ENCODE data around the gene LRRC8E.
A peak's percentile ranks its signal among the peaks of the same experiment; 100 is the strongest.
"Not testable (repeated sequence)": the region's sequence is repeated elsewhere in the genome, so short reads cannot be mapped to it uniquely, and the experiment has no call there.

Gene LRRC8E

DNA sequence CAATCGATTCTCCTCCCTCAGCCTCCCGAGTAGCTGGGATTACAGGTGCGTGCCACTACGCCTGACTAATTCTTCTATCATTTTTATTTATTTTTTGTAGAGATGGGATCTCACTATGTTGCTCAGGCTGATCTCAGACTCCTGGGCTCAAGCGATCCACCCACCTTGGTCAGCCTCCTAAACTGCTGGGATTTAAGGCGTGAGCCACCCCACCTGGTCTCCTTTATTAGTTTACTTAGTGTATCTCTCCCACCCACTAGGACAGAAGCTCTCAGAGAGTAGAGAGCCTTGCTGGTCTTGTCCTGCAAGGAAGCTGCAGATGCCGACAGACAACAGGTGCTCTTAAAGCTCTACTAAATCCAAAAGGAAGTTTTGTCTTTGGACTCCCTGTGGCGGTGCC is 2.5 kb upstream of the LRRC8E start:
- Mint-ChIP-seq H3K27ac (no peak overlapping the region), H3K4me1 (no peaks in the 10 kb centered on the region), H3K4me3 (peak overlapping the region in 1 of 3 experiments; percentile 6), H3K36me3 (ENCODE audit: low read depth) (no peaks in the 10 kb centered on the region), H3K27me3 (ENCODE audit: low read depth) (peaks cover 22% of the 10 kb centered on the region), H3K9me3 (no peaks in the 10 kb centered on the region)
- TF ChIP-seq, protein P1, sequence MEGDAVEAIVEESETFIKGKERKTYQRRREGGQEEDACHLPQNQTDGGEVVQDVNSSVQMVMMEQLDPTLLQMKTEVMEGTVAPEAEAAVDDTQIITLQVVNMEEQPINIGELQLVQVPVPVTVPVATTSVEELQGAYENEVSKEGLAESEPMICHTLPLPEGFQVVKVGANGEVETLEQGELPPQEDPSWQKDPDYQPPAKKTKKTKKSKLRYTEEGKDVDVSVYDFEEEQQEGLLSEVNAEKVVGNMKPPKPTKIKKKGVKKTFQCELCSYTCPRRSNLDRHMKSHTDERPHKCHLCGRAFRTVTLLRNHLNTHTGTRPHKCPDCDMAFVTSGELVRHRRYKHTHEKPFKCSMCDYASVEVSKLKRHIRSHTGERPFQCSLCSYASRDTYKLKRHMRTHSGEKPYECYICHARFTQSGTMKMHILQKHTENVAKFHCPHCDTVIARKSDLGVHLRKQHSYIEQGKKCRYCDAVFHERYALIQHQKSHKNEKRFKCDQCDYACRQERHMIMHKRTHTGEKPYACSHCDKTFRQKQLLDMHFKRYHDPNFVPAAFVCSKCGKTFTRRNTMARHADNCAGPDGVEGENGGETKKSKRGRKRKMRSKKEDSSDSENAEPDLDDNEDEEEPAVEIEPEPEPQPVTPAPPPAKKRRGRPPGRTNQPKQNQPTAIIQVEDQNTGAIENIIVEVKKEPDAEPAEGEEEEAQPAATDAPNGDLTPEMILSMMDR (IDR thresholded peaks at IDR 0.05; ENCODE audit: unreplicated experiment in 3 of 3) = no peak

DNA sequence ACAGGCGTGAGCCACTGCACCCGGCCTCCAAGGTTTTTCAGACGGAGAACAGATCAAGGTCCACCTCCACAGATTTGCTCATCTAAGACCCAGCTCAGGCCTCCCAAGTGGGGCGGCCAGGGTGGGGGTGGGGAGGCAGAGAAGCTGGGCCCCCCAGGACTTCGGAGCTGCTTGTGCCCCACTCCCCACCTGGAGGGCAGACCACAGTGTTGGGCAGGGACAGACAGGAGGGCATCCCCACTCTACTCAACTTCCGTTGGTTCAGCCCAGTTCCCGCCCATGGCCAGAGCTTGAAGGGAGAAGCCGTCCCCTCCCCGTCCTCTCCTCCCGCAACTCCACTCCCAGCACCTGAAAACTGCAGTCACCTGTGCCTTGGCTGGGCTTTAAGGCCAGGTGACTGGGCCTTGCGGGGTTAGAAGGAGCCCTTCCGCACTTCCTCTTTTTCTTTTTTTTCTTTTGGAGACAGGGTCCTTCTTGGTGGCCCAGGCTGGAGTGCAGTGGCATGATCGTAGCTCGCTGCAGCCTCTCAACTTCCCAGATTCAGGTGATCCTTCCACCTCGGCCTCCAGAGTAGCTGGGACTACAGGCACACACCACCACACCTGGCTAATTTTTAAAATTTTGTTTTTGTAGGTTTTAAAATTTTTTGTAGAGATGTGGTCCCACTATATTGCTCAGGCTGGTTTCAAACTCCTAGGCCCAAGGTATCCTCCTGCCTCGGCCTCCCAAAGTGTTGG is 734 bp upstream of the LRRC8E start:
- Mint-ChIP-seq H3K4me1 (no peaks in the 10 kb centered on the region), H3K27ac (no peak overlapping the region), H3K9me3 (no peaks in the 10 kb centered on the region), H3K27me3 (ENCODE audit: low read depth) (peaks cover 29% of the 10 kb centered on the region), H3K4me3 (peak overlapping the region in 1 of 3 experiments; percentile 27), H3K36me3 (ENCODE audit: low read depth) (no peaks in the 10 kb centered on the region)
- TF ChIP-seq, protein P1 (IDR thresholded peaks at IDR 0.05; ENCODE audit: unreplicated experiment in 3 of 3) = no peak

DNA sequence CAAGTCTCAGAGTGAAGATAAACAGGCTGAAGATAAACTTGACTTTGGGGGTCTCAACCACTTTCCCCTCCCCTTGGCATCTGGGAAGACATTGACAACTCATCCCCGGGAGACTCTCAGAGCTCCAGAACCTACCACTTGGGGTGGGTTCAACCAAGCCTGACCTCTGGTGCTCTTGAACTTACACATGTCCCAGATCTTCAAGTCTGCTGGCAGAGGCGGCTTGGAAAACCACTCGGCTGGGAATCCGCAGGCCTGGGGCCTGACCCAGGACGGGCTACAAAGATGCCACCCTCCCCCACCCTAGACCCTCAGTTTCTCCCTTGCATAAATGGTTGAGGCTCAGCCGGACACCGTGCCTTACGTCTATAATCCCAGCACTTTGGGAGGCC is 512 bp downstream of the LRRC8E start:
- no peaks in the 10 kb centered on the region for H3K4me1 Mint-ChIP-seq
- TF ChIP-seq, protein P1 (IDR thresholded peaks at IDR 0.05; ENCODE audit: unreplicated experiment in 3 of 3) = no peak
- no peak overlapping the region for H3K27ac Mint-ChIP-seq
- H3K4me3 Mint-ChIP-seq = peak overlapping the region in 2 of 3 experiments; percentile 32 to 40
- H3K27me3 Mint-ChIP-seq (ENCODE audit: low read depth) = peaks cover 32% of the 10 kb centered on the region
- no peaks in the 10 kb centered on the region for H3K36me3 Mint-ChIP-seq (ENCODE audit: low read depth)
- no peaks in the 10 kb centered on the region for H3K9me3 Mint-ChIP-seq

DNA sequence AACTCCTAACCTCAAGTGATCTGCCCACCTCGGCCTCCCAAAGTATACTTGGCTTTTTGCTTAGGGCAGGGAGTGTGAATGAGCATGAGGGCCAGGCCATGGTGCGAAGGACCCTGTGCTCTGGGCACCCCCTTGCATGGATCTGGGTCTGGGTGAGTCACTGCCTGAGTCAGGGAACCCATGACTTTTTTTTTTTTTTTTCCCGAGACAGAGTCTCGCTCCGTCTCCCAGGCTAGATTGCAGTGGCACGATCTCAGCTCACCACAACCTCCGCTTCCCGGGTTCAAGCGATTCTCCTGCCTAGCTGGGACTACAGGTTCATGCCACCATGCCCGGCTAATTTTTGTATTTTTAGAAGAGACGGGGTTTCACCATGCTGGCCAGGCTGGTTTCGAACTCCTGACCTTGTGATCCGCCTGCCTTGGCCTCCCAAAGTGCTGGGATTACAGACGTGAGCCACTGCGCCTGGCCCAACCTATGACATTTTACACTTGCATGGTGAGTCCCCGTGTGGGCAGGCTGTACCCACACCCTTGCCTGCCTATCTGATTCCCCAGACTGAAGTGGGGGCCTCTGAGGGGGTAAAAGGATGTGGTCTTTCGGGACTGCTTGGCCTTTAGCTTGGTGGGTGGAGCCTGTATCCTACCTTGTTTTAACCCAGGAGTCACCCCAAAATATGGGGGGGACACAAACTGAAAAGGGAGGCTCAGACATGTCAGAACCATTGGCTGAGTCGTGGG is 5.2 kb downstream of the LRRC8E start:
- not testable (repeated sequence) for H3K27ac Mint-ChIP-seq; H3K4me1 Mint-ChIP-seq; H3K36me3 Mint-ChIP-seq (ENCODE audit: low read depth); H3K4me3 Mint-ChIP-seq; H3K9me3 Mint-ChIP-seq
- H3K27me3 Mint-ChIP-seq (ENCODE audit: low read depth) = peaks cover 25% of the 10 kb centered on the region

DNA sequence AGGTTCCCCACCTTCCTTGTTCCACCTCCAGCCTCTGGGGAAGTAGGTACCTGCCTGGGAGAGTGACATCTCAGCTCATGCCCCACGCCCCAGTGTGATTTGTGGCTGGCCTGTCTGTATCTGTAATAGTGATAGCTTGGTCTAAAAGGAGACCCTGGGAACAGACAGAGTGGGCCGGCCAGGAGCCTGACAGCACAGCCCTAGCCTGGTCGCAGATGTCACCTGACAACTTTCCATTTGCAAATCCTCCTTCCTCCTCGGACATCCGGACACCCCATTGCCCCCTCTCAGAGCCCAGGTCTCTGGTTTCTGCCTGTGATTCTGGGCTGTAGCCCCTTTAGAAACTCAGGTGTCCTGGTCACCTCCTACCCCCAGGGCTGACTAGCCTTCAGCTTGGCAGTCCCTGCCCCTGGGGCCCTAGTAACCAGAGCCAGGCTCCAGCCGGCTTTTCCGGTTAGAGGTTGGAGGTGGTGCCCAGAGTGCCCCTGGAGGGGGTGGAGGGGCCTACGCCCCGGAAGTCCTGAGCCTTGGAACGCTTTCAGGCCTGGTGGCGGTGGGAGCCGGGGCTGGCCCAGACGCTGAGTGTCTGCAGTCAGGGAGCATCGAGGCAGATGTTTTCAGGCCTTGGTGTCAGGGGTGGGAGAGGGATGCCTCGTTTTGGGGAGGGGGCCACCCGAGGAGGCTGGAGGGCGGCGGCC is 6.5 kb downstream of the LRRC8E start:
- Mint-ChIP-seq H3K27me3 (ENCODE audit: low read depth) (peaks cover 20% of the 10 kb centered on the region), H3K4me3 (no peak overlapping the region), H3K27ac (no peak overlapping the region), H3K36me3 (ENCODE audit: low read depth) (no peaks in the 10 kb centered on the region), H3K4me1 (no peaks in the 10 kb centered on the region), H3K9me3 (no peaks in the 10 kb centered on the region)
- TF ChIP-seq, protein P1 (IDR thresholded peaks at IDR 0.05; ENCODE audit: unreplicated experiment in 3 of 3) = no peak

DNA sequence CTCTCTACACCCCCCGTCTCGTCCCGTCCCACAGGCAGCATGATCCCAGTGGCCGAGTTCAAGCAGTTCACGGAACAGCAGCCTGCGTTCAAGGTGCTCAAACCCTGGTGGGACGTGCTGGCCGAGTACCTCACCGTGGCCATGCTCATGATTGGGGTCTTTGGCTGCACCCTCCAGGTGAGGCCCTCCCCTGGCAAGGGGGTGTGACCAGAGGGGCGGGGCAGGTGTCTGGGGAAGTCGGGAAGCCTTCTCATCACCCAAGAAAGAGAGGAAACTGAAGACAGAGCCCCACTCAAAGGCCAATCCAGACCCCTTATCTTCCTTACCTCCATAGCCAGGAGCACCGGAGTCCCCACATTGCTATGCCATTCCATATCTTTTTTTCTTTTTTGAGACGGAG is 7.3 kb downstream of the LRRC8E start:
- Mint-ChIP-seq H3K4me3 (no peak overlapping the region), H3K36me3 (ENCODE audit: low read depth) (no peaks in the 10 kb centered on the region), H3K9me3 (no peaks in the 10 kb centered on the region), H3K27ac (no peak overlapping the region), H3K27me3 (ENCODE audit: low read depth) (peaks cover 18% of the 10 kb centered on the region), H3K4me1 (no peaks in the 10 kb centered on the region)
- TF ChIP-seq, protein P1 (IDR thresholded peaks at IDR 0.05; ENCODE audit: unreplicated experiment in 3 of 3) = no peak

Measured in nephron (organoid).